ENCODE data around the gene KRT84.

- TF ChIP-seq CTCF (conservative IDR thresholded peaks at IDR 0.05; ENCODE audit: low read depth, low read length): no peak
- no peak for TF ChIP-seq EZH2 (IDR thresholded peaks at IDR 0.05; ENCODE audit: borderline replicate concordance, low read depth, low read length, poor library complexity, severe bottlenecking)
Observed at GRCh38 chr12:52379536-52379935, 5.9 kb downstream of the KRT84 start.

All from A673 (cell line).